Memory B cell (primary cell): ENCODE measurements around the gene GABARAPL2.
"Not testable (repeated sequence)": the region's sequence is repeated elsewhere in the genome, so short reads cannot be mapped to it uniquely, and the experiment has no call there.

Source experiments
- ATAC-seq: fragments of 150-1000 bp; cut with Tn5 transposase; 2 replicates; pipeline ENCODE4 v1.10.0; 2021; ENCODE audit warnings: low read depth, mild to moderate bottlenecking, moderate library complexity
- DNase-seq, 2 donors: peaks; one replicate each; pipeline ENCODE4 v3.0.0; 2022; ENCODE audit warnings: low spot score in 2 of 2
- H3K27ac Mint-ChIP-seq: one replicate; pipeline ENCODE4 v1.8.0; 2022; ENCODE audit warnings: mild to moderate bottlenecking, moderate library complexity, mixed read lengths
- H3K27me3 Mint-ChIP-seq: one replicate; pipeline ENCODE4 v1.8.0; 2022; ENCODE audit warnings: mixed read lengths
- H3K36me3 Mint-ChIP-seq: one replicate; pipeline ENCODE4 v1.8.0; 2022; ENCODE audit warnings: mild to moderate bottlenecking, mixed read lengths
- H3K4me1 Mint-ChIP-seq: one replicate; pipeline ENCODE4 v1.8.0; 2022; ENCODE audit warnings: mixed read lengths
- H3K4me3 Mint-ChIP-seq: one replicate; pipeline ENCODE4 v1.8.0; 2022; ENCODE audit warnings: mild to moderate bottlenecking, moderate library complexity, mixed read lengths
- H3K9me3 Mint-ChIP-seq: one replicate; pipeline ENCODE4 v1.8.0; 2022; ENCODE audit warnings: mixed read lengths

The GABARAPL2 gene

DNA sequence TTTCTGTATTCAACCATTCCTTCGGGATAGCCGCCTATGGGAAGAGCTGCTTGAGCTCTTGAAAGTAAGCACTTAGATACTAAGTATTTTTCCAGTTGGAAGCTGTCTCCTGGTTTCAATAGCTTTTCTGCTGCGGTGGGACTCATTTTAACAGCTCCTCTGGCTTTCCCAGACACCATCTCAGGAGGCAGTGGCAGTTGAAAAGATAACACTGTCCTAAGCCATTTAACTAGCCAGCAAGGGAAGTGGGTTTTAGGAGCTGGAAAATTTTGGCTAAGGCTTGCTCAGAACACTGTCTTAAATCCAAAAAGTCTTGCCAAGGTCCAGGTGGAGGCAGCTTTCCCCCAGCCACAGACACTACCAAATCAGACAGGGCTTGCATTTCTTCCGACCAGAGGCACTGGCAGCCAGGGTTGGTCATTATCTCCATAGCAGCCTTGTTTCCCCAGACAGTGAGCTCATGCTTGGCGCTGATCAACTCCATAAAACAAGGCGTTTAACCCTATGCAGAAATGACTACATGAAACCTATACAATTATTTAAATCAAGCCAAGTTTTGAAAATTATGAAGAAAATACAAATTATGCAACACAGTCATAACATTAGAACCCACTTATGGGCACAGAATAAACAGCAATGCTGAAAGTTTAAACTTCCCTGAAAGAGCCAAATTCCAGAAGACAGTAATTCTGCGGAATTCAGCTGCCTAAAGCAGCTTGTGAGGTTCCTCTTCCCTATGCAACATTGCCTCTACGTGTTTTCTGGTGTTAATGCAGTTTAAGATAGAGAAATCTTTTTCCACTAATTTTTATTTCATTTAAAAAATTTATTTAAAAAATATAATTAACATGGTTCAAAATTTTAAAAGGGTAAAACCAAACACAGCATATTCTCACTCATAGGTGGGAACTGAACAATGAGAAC, 25.0 kb downstream of the GABARAPL2 start:
- no peak overlapping the region for H3K27ac Mint-ChIP-seq
- no peak for ATAC-seq

DNA sequence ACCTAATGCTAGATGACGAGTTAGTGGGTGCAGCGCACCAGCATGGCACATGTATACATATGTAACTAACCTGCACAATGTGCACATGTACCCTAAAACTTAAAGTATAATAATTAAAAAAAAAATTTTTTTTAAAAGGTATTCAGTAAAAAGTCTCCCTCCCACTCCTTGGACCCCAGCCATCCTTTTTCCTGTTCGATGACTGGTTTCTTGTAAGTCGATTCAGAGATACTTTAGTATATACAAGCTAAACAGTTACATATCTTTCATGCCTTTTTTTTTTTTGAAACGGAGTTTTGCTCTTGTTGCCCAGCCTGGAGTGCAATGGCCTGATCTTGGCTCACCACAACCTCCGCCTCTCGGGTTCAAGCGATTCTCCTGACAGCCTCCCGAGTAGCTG, 25.7 kb downstream of the GABARAPL2 start:
- not testable (repeated sequence) for H3K4me1 Mint-ChIP-seq, H3K27ac Mint-ChIP-seq, DNase-seq, H3K4me3 Mint-ChIP-seq, H3K9me3 Mint-ChIP-seq, H3K27me3 Mint-ChIP-seq, ATAC-seq, H3K36me3 Mint-ChIP-seq

More for the DNA sequence above, 25.0 kb downstream of the GABARAPL2 start:
- Mint-ChIP-seq H3K27me3 (no peaks in the 10 kb centered on the region), H3K4me3 (no peak overlapping the region), H3K36me3 (peaks cover 7% of the 10 kb centered on the region), H3K9me3 (no peaks in the 10 kb centered on the region), H3K4me1 (no peaks in the 10 kb centered on the region)
- no peak for DNase-seq

DNA sequence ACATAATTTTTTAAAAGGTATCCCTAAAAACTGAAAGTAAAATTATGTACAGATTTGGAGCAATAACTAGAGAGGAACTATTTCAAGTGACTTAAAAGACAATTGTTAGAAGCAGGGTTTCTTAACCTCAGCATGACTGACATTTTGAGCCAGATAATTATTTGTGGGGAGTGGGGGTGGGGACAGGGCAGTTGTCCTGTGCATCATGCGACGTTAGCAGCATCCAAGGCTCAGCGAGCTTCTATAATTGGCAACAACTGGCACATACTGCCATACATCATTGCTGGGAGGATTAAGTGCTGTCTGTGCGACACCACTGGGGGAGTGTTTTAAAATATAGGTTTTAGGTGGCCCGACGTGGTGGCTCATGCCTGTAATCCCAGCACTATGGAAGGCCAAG, 27.1 kb downstream of the GABARAPL2 start:
- H3K27me3 Mint-ChIP-seq, result no peaks in the 10 kb centered on the region
- no peak overlapping the region for H3K4me3 Mint-ChIP-seq
- no peaks in the 10 kb centered on the region for H3K4me1 Mint-ChIP-seq
- ATAC-seq (no peak), DNase-seq (no peak)
- peaks cover 4% of the 10 kb centered on the region for H3K9me3 Mint-ChIP-seq
- no peak overlapping the region for H3K27ac Mint-ChIP-seq
- H3K36me3 Mint-ChIP-seq, result peaks cover 20% of the 10 kb centered on the region

DNA sequence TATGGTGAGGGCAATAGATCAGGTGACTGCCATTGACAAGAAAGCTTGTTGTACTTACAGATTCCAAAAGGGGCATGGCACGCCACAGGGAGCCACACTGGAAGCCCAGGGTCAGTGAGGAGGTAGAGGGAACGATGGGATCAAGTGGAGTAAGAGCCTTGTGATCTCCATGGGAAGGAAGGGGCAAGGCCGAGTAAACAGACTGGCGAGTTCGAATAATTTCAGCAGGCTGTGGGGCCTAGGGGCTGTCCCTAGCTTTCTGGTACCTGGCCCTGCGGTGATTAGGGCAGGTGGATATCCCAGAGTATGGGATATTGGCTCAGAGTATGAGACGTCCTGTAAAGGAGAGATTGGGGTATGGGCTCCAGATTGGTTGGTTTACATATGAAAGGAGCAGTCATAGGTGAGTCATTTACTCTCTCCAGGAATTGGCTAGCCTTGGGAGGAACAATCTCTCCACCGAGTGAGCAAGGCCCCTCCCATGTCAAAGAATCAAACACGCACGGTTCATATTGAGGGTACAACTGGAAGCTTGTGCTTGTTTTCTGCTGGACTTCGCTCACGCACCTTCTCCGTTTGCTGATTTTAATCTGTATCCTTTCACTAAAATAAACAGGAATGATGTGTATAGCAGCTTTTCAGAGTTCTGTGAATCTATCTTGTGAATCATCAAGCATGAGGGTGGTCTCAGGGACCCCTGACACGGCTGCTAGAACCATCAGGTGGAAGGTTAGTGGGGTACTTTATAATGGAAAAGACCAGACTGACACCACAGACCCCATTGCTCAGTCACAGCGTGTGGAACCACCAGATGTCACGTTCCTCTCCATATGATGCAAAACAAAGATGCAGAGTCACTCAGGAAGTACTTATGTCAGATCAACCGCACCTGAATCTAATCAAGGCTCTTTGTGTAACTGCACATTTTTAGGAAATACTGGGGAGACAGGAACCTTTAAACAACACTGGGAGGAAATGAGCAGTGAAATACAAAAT, 27.9 kb downstream of the GABARAPL2 start:
- Mint-ChIP-seq H3K36me3 (peaks cover 20% of the 10 kb centered on the region), H3K4me3 (no peak overlapping the region), H3K9me3 (peaks cover 4% of the 10 kb centered on the region), H3K27me3 (no peaks in the 10 kb centered on the region), H3K4me1 (no peaks in the 10 kb centered on the region), H3K27ac (no peak overlapping the region)
- DNase-seq (no peak), ATAC-seq (no peak)

DNA sequence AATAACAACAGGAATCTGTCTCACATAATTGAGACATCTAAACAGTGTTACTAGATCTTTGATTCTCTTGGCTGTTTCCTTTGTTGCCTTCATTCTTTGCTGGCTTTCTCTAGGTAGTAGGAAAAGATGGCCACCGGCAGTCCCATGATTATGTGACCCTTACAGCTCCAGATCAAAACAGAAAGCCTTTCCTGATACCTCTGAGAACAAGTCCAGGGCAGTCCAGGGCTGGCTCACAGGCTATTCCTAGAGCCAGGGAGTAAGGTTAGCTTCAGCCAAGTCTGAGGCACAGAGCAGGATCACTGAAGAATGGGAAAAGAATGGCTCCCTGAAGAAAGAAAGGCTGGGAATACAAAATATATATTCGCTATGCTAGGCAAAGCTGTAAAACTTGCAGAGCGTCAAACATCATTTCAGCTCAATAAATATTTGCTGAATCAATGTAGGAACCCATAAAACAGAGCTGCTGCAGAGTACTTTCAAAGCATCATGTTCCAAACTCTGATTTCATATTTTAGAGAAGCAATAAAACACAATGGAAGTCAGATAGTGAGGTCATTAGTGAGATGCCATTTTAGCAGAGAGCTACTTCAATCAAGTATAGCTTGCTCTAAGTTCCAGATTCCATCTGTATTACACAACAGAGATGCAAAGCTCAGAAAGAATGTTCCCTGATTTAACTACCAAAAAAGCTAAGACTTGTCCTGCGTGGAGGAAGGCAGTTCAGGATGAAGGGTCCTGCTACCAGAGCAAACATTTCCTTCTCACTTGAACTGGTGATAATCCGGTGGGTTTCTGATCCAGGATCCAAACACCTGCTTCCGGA, 33.5 kb downstream of the GABARAPL2 start:
- H3K9me3 Mint-ChIP-seq, result peaks cover 7% of the 10 kb centered on the region
- H3K27ac Mint-ChIP-seq, result no peak overlapping the region
- H3K36me3 Mint-ChIP-seq, result peaks cover 46% of the 10 kb centered on the region
- H3K4me1 Mint-ChIP-seq, result no peaks in the 10 kb centered on the region
- no peak overlapping the region for H3K4me3 Mint-ChIP-seq
- H3K27me3 Mint-ChIP-seq, result no peaks in the 10 kb centered on the region
- ATAC-seq (no peak), DNase-seq (no peak)

DNA sequence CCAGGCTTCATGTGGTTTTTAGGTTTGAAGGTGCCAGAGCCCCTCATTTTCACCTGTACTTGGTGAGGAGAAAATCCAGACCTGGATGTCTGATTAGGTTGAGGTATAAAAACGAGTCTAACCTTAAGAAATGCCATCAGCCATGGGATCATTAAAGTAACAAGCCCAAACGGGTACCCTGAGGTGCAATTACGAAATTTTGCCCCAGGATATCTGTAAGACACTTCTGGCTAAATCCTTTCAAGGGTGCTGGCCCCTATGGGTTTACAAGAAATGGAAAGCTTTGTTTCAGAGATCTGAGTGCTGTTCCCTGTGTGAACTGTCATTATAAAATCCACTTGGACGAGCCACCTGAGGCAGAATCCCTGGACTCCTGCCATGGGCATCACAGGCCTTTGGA, 37.1 kb downstream of the GABARAPL2 start:
- H3K4me1 Mint-ChIP-seq, result no peaks in the 10 kb centered on the region
- H3K9me3 Mint-ChIP-seq, result peaks cover 3% of the 10 kb centered on the region
- ATAC-seq, result no peak
- no peak for DNase-seq
- no peak overlapping the region for H3K27ac Mint-ChIP-seq
- no peaks in the 10 kb centered on the region for H3K27me3 Mint-ChIP-seq
- H3K4me3 Mint-ChIP-seq, result no peak overlapping the region
- H3K36me3 Mint-ChIP-seq, result peaks cover 49% of the 10 kb centered on the region

DNA sequence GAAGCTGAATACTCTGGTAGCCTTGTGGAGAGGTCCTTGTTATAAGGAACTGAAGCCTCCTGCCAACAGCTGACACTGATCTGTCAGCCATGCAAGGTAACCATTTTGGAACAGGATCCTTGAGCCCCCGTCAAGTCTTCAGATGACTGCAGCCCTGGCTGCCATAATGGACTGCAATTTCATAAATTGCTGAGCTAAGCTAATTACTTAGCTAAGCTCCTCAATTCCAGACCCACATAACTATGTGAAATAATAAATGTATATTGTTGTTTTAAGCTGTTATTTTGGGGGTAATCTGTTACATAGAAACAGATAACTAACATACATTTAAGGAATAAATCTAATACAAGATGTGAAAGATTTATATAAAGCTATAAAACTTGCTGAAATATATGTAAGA, 40.3 kb downstream of the GABARAPL2 start:
- H3K27ac Mint-ChIP-seq, result no peak overlapping the region
- DNase-seq, result no peak
- no peak for ATAC-seq
- no peaks in the 10 kb centered on the region for H3K4me1 Mint-ChIP-seq
- peaks cover 3% of the 10 kb centered on the region for H3K9me3 Mint-ChIP-seq
- H3K27me3 Mint-ChIP-seq, result no peaks in the 10 kb centered on the region
- H3K4me3 Mint-ChIP-seq, result no peak overlapping the region
- H3K36me3 Mint-ChIP-seq, result peaks cover 39% of the 10 kb centered on the region

DNA sequence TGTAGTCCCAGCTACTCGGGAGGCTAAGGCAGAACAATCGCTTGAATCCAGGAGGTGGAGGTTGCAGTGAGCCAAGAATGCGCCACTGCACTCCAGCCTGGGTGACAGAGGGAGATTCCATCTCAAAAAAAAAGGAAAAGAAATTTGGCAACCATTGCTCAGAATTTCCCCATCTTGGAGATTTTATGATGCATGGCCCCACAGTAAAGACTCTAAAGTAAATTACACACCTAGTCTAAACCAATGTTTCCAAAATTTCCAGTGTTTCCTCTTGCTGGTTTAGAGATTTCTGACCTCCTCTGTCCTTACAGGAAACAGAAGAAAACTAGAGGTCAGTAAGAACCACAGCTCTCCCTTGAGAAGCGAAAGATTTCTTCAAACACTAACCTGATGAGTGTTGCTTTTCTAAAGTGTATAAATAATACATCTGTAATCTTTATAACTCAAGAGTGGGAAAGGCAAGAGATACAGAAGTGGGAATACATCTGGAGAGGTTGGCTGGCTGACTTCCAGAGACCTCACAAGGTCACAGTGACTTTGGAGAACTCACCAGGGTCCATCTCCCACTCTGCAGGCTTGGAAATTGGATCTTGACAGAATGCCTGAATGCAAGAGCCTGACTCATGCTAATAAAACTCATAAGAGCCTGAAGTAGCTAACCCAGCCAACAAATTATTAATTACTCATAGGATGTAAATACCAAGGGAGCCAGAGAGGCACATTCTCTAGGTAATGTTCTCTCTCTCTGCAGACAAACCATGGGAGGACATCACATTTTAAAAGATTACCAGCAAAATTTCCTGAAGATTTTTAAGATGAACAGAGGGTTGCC, 48.1 kb downstream of the GABARAPL2 start:
- no peak overlapping the region for H3K4me3 Mint-ChIP-seq
- no peaks in the 10 kb centered on the region for H3K27me3 Mint-ChIP-seq
- peaks cover 23% of the 10 kb centered on the region for H3K36me3 Mint-ChIP-seq
- H3K4me1 Mint-ChIP-seq, result peaks cover 9% of the 10 kb centered on the region
- no peak overlapping the region for H3K27ac Mint-ChIP-seq
- DNase-seq (no peak), ATAC-seq (no peak)
- H3K9me3 Mint-ChIP-seq, result no peaks in the 10 kb centered on the region

DNA sequence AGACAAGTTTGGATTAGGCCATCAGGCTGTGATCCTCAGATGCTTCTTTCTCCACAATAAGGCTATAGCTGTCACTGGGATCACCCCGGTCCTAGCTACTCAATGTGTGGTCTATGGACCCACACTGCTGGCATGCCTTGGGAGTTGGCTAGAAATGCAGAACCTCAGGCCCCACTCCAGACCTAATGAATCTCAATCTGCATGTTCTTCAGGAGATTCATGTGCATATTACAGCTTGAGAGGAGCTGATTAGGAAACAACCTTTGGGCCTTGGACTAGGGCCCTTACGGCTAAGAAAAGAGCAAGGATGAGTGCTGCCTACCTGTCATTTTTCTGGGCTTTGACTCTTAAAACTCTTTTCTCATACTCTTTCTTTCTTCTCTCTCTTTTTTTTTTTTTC, 49.4 kb downstream of the GABARAPL2 start:
- H3K4me3 Mint-ChIP-seq, result no peak overlapping the region
- ATAC-seq (no peak), DNase-seq (no peak)
- no peaks in the 10 kb centered on the region for H3K9me3 Mint-ChIP-seq
- H3K36me3 Mint-ChIP-seq, result peaks cover 30% of the 10 kb centered on the region
- peaks cover 14% of the 10 kb centered on the region for H3K4me1 Mint-ChIP-seq
- H3K27me3 Mint-ChIP-seq, result no peaks in the 10 kb centered on the region
- no peak overlapping the region for H3K27ac Mint-ChIP-seq

DNA sequence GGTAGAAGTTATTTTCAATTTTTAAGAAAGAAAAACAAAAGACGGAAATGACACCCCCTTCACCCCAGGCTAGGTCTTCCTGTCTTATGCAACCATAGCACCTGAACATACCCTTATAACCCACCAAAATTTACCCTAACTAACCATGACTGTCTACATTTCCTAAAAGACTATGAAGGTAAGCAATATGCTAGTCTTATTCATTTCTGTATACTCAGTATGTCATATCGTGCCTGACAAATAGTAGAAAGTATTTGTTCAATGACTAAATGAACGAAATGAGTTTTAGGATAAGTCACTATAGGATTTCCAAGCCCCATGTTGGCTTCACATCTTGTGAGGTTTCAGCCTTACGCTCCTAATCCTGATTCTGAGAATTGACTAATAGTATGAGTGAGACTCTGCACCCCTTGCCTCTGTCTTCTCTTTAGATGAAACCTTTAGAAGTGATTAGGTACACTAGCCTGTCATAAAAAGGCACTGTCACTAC, 50.4 kb downstream of the GABARAPL2 start:
- H3K9me3 Mint-ChIP-seq, result no peaks in the 10 kb centered on the region
- no peak overlapping the region for H3K4me3 Mint-ChIP-seq
- DNase-seq (no peak), ATAC-seq (no peak)
- H3K4me1 Mint-ChIP-seq, result peaks cover 19% of the 10 kb centered on the region
- H3K36me3 Mint-ChIP-seq, result peaks cover 30% of the 10 kb centered on the region
- H3K27me3 Mint-ChIP-seq, result no peaks in the 10 kb centered on the region
- no peak overlapping the region for H3K27ac Mint-ChIP-seq

DNA sequence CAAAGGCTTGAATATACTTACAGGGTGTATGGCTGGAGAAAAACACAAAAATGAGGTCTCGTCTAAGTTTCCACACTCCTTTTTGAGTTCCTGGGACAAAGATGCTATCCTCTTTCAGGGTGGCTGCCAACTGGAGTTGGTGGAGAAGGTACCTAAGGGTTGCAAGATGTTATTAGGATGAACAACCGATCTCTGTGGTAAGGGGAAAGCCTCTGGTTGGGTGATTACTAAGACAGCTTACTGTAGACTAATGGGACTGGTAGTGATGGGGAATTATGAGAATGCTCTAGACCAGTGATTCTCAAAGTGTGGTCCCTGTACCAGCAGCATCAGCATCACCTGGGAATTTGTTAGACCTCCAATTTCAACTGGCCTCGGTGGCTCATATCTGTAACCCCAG, 50.9 kb downstream of the GABARAPL2 start:
- peak overlapping the region; percentile 64 for H3K27ac Mint-ChIP-seq
- ATAC-seq, result no peak
- DNase-seq, result no peak
- no peaks in the 10 kb centered on the region for H3K27me3 Mint-ChIP-seq
- H3K4me1 Mint-ChIP-seq, result peaks cover 22% of the 10 kb centered on the region
- H3K9me3 Mint-ChIP-seq, result no peaks in the 10 kb centered on the region
- peaks cover 28% of the 10 kb centered on the region for H3K36me3 Mint-ChIP-seq
- no peak overlapping the region for H3K4me3 Mint-ChIP-seq

DNA sequence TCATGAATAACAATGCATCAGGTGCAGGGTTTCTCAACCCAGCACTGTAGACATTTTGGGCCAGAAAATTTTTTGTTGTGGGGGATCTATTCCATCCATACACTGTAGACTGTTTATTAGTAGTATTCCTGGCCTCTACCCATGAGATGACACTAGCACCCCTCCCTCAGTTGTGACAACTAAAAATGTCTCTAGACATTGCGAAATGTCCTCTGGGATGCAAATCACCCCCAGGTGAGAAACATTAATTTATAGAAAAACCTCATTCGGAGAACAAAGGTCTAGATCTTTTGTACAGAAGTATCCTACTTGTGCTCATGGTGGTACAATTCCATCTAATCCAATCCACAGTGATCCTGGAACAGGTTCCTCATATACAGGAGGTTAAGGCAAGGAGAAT, 52.6 kb downstream of the GABARAPL2 start:
- H3K4me3 Mint-ChIP-seq, result no peak overlapping the region
- no peak overlapping the region for H3K27ac Mint-ChIP-seq
- no peaks in the 10 kb centered on the region for H3K27me3 Mint-ChIP-seq
- H3K9me3 Mint-ChIP-seq, result no peaks in the 10 kb centered on the region
- ATAC-seq, result no peak
- peaks cover 22% of the 10 kb centered on the region for H3K4me1 Mint-ChIP-seq
- H3K36me3 Mint-ChIP-seq, result peaks cover 24% of the 10 kb centered on the region
- DNase-seq, result no peak
